Panc1 (cell line): Measurements from ENCODE around the gene PAX3. TPM values are rescaled to one million over a fixed set of nuclear protein-coding genes. Genes with fewer than 3 reads are reported as not detected.
A peak's percentile ranks its signal among the peaks of the same experiment; 100 is the strongest.

Experiments used
- ATAC-seq: fragments of 200-7000 bp; cut with Tn5 transposase; 2 replicates; pipeline ENCODE4 v1.9.1; 2020; ENCODE audit warnings: mild to moderate bottlenecking, moderate library complexity
- BruUV-seq: library from RNA; stranded (reverse); fragments of 400-500 nt; replicated peaks from 2 replicates; lab custom pipeline; 2021; lab: Mats Ljungman, UMichigan
- CTCF ChIA-PET: fragments of 300-600 bp; sonication (Branson Sonifier 250); formaldehyde crosslinking; loops from one replicate; lab custom pipeline; 2022; ENCODE audit warnings: antibody characterized with exemption; lab: Charles Lee
- POLR2A ChIA-PET: fragments of 300-600 bp; sonication (Branson Sonifier 250); formaldehyde crosslinking; loops from one replicate; lab custom pipeline; 2022; ENCODE audit warnings: antibody characterized with exemption; lab: Charles Lee
- DNase-seq: peaks from one replicate; pipeline ENCODE4 v3.0.0-alpha.2; 2010; ENCODE audit warnings: low read depth, low spot score
- H3K27ac ChIP-seq: 2 replicates; pipeline ENCODE4 v1.5.1; 2011; ENCODE audit warnings: mild to moderate bottlenecking, low read length, inconsistent platforms
- H3K27me3 ChIP-seq: fragments of 200-500 bp; sonication (Bioruptor generic); 2 replicates; pipeline ENCODE4 v1.6.0; 2014; ENCODE audit warnings: low read length, inconsistent platforms; ENCODE audit not compliant: control insufficient read depth, insufficient read depth
- H3K36me3 ChIP-seq: fragments of 200-500 bp; sonication (Bioruptor generic); 2 replicates; pipeline ENCODE4 v1.5.1; 2014; ENCODE audit warnings: inconsistent platforms, mild to moderate bottlenecking, low read length, moderate library complexity; ENCODE audit not compliant: control insufficient read depth, insufficient read depth
- H3K4me1 ChIP-seq: 2 replicates; pipeline ENCODE4 v1.5.1; 2011; ENCODE audit warnings: inconsistent platforms, mild to moderate bottlenecking, low read length, moderate library complexity; ENCODE audit not compliant: control insufficient read depth, insufficient read depth
- H3K4me3 ChIP-seq, 2 experiments: 2 replicates each; pipeline ENCODE4 v1.5.1; 2011 to 2012; ENCODE audit warnings: low read depth in 2 of 2, low read length in 2 of 2, mild to moderate bottlenecking in 2 of 2, inconsistent platforms in 1 of 2, moderate library complexity in 1 of 2
- H3K9me3 ChIP-seq: fragments of 200-500 bp; sonication (Bioruptor generic); 2 replicates; pipeline ENCODE4 v1.5.1; 2014; ENCODE audit warnings: low read depth, mild to moderate bottlenecking, inconsistent platforms, low read length, moderate library complexity; ENCODE audit not compliant: control insufficient read depth, insufficient read depth
- POLR2AphosphoS5 ChIP-seq: IDR thresholded peaks from 2 replicates; pipeline ENCODE4 v1.6.1; 2012; ENCODE audit warnings: mild to moderate bottlenecking, low read depth, low read length, moderate library complexity
- SIN3A ChIP-seq: IDR thresholded peaks from 2 replicates; pipeline ENCODE4 v1.6.1; 2012; ENCODE audit warnings: low read depth, mild to moderate bottlenecking, low read length, moderate library complexity, borderline replicate concordance; ENCODE audit not compliant: insufficient read depth
- TCF7L2 ChIP-seq: IDR thresholded peaks from 2 replicates; pipeline ENCODE4 v1.6.1; 2011; ENCODE audit warnings: mild to moderate bottlenecking, low read depth, low read length, inconsistent platforms
- in situ Hi-C: cut with HindIII; loops from 2 replicates; pipeline ENCODE4 v1.10.0; 2016; ENCODE audit warnings: low sequenced_read_pairs, low pct_unique_long_range_greater_than_20kb
- intact Hi-C: fragments of 100-400 bp; cut with micrococcal nuclease; formaldehyde crosslinking; loops from one replicate; pipeline ENCODE4 v1.10.0; 2022; ENCODE audit not compliant: unreplicated experiment
- total RNA-seq: library from RNA; stranded (reverse); gene quantifications from one replicate; pipeline ENCODE4 v1.2.1, GENCODE V29; 2021; ENCODE audit not compliant: unreplicated experiment
- TF ChIP-seq, protein P1 (sequence below), 2 experiments: IDR thresholded peaks; 2 replicates each; pipeline ENCODE4 v1.6.1; 2011 to 2012; ENCODE audit warnings: low read depth in 2 of 2, control low read depth in 1 of 2, low read length in 1 of 2, mild to moderate bottlenecking in 1 of 2, moderate library complexity in 1 of 2; ENCODE audit not compliant: insufficient read depth in 1 of 2
- TF ChIP-seq, protein P2 (sequence below): fragments of 450-650 bp; IDR thresholded peaks from 2 replicates; pipeline ENCODE4 v1.5.1; 2017; ENCODE audit warnings: mild to moderate bottlenecking

PAX3 gene
- total RNA-seq, 1 experiment from 2014 or later: not detected

DNA sequence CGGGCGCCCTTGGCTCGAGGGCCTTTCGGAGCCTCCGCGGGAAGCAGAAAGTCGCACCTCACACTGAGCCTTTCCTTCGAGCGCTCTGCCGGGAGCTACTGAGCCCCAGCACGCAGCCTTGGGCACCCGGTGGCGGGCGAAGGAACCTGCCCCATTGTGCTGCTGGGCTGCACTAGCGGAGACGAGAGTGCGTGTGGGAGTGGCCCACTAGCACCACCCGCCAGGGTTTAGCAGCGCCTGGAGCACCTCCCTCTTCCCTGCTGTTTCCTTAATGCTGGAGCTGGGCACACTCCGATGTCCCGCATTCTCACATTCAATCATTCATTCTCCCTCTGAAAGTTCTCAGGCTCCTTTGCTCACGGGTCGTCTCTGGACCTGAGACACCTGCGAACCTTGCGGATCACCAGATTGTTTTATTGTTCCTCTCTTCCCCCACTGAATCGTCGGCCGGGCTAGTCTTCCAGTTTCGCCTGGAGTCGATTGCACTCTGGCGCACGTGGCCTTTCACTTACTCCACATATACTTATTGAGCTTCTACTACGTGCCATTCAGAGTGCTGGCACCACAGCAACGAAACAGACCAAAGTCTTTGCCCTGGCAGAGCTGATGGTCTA, 8.5 kb upstream of the PAX3 start:
- CTCF ChIA-PET: no interaction called here
- Histone ChIP-seq H3K27ac (no peak overlapping the region), H3K27me3 (peaks cover 57% of the 10 kb centered on the region), H3K4me3 (peak overlapping the region in 1 of 2 experiments; percentile 57; a peak in 2 of 4 replicates), H3K9me3 (no peaks in the 10 kb centered on the region), H3K36me3 (no peaks in the 10 kb centered on the region; the same call in 1 of the 2 replicates), H3K4me1 (peaks cover 11% of the 10 kb centered on the region)
- peak; percentile 66 for ATAC-seq
- intact Hi-C loops: loop anchor here (5.0 kb wide), 1 partner anchor 245 kb away; no protein-coding TSS in a partner anchor
- BruUV-seq: no TSS peak
- POLR2A ChIA-PET: no interaction called here
- DNase-seq: no peak
- TF ChIP-seq, protein P1, sequence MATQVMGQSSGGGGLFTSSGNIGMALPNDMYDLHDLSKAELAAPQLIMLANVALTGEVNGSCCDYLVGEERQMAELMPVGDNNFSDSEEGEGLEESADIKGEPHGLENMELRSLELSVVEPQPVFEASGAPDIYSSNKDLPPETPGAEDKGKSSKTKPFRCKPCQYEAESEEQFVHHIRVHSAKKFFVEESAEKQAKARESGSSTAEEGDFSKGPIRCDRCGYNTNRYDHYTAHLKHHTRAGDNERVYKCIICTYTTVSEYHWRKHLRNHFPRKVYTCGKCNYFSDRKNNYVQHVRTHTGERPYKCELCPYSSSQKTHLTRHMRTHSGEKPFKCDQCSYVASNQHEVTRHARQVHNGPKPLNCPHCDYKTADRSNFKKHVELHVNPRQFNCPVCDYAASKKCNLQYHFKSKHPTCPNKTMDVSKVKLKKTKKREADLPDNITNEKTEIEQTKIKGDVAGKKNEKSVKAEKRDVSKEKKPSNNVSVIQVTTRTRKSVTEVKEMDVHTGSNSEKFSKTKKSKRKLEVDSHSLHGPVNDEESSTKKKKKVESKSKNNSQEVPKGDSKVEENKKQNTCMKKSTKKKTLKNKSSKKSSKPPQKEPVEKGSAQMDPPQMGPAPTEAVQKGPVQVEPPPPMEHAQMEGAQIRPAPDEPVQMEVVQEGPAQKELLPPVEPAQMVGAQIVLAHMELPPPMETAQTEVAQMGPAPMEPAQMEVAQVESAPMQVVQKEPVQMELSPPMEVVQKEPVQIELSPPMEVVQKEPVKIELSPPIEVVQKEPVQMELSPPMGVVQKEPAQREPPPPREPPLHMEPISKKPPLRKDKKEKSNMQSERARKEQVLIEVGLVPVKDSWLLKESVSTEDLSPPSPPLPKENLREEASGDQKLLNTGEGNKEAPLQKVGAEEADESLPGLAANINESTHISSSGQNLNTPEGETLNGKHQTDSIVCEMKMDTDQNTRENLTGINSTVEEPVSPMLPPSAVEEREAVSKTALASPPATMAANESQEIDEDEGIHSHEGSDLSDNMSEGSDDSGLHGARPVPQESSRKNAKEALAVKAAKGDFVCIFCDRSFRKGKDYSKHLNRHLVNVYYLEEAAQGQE (IDR thresholded peaks at IDR 0.05; ENCODE audit: insufficient read depth in 1 of 2, low read depth in 2 of 2, low read length in 1 of 2): no peak
- TF ChIP-seq, protein P2, sequence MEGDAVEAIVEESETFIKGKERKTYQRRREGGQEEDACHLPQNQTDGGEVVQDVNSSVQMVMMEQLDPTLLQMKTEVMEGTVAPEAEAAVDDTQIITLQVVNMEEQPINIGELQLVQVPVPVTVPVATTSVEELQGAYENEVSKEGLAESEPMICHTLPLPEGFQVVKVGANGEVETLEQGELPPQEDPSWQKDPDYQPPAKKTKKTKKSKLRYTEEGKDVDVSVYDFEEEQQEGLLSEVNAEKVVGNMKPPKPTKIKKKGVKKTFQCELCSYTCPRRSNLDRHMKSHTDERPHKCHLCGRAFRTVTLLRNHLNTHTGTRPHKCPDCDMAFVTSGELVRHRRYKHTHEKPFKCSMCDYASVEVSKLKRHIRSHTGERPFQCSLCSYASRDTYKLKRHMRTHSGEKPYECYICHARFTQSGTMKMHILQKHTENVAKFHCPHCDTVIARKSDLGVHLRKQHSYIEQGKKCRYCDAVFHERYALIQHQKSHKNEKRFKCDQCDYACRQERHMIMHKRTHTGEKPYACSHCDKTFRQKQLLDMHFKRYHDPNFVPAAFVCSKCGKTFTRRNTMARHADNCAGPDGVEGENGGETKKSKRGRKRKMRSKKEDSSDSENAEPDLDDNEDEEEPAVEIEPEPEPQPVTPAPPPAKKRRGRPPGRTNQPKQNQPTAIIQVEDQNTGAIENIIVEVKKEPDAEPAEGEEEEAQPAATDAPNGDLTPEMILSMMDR: no peak
- TF ChIP-seq SIN3A (no peak), POLR2AphosphoS5 (no peak), TCF7L2 (no peak)
- in situ Hi-C loops: no loop called here

DNA sequence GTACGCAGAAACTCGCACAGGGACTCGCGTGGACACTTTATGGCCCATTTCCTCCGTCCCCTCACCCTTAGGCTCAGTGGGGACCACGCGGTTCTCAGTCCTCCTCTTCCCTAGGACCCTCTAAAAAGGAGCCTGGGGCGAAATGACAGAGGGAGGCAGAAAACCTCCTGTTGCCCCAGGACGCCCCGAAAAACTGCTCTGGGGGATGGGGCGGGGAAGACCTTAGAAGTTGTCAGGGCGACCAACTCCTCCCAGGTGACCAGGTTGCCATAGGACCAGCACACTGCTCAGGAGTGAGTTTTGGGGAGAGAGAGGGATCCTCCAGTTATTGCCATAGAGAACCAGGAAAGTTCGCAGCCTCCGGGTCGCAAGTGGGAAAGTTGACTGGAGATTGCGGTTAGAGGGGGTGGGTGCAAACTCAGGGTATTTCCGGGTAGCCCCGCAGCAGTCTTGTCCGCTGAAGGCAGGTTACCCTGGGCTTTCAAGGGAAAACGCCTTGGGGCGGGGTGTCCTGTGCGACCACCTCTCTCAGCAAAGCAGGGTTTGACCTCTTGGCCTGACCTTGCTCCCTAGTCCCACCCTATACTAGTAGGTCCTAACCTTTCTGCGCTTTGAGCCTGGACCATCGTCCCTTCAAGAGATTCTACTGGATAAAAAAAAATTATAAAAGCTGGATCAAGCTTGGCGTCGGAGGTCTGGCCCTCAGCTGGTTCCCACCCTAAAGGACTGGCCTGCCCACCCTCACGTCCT, 7.8 kb upstream of the PAX3 start:
- intact Hi-C loops: loop anchor here (5.0 kb wide), 1 partner anchor 244 kb away; no protein-coding TSS in a partner anchor
- DNase-seq: no peak
- BruUV-seq: no TSS peak
- no peaks in the 10 kb centered on the region; the same call in 1 of the 2 replicates for H3K36me3 ChIP-seq
- ChIA-PET CTCF (no interaction called here), POLR2A (no interaction called here)
- TF ChIP-seq, protein P2: no peak
- TF ChIP-seq POLR2AphosphoS5 (no peak), TCF7L2 (no peak), SIN3A (no peak)
- TF ChIP-seq, protein P1 (IDR thresholded peaks at IDR 0.05; ENCODE audit: insufficient read depth in 1 of 2, low read depth in 2 of 2, low read length in 1 of 2): no peak
- in situ Hi-C loops: no loop called here
- peaks cover 11% of the 10 kb centered on the region for H3K4me1 ChIP-seq
- H3K27ac ChIP-seq: no peak overlapping the region
- H3K27me3 ChIP-seq: peaks cover 55% of the 10 kb centered on the region
- H3K4me3 ChIP-seq: peak overlapping the region; percentile 32 to 57
- no peak for ATAC-seq
- no peaks in the 10 kb centered on the region for H3K9me3 ChIP-seq
